ENCODE results near the gene INIP. TPM values are rescaled to one million over a fixed set of nuclear protein-coding genes. Genes with fewer than 3 reads are reported as not detected.
"Not testable (repeated sequence)": the region's sequence is repeated elsewhere in the genome, so short reads cannot be mapped to it uniquely, and the experiment has no call there.

INIP gene
- total RNA-seq, 1 donor from 2014 or later, result 23.3 TPM

DNA sequence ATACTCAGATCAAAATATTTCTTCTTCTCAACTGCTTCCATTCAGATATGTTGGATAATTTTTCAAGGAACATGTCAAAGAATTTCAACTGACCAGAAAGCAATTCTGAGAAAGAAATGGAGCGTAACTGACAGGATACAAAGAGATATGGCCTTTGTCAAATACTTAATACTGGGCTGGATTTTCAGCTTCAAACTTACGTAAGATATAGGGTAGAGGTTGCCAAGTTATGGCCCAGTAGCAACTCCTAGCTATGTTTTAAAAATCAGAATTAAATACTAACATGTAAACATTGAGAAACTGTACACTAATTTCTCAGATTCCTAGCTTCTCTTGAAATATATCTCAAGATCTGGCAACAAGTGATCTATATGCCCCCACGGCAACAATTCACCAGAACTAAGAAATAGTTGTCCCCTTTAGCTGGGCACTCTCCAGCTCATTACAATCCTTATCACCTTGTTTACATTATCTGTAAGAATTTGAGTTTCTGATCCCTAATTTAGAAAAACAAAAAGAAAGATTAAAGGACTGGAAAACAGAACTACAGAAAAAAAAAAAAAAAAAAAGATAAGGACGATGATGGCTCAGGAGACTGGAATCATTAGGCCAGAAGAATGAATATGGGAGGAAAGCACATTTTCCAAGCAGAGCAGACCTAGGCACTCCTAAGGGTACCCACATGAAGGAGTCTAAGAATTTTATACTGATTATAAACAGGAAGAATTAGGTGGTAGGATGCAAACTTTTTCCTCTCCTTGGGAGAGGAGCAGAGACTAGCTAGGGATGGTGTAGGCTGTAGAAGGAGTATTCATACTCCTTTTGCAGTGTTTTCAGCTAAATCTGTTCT lies 23.0 kb downstream of the INIP start:
- no peak for DNase-seq (ENCODE audit: low spot score in 2 of 2, unreplicated experiment in 2 of 2)
- Mint-ChIP-seq H3K36me3 (peaks cover 47% of the 10 kb centered on the region), H3K27ac (peak overlapping the region; percentile 75)

DNA sequence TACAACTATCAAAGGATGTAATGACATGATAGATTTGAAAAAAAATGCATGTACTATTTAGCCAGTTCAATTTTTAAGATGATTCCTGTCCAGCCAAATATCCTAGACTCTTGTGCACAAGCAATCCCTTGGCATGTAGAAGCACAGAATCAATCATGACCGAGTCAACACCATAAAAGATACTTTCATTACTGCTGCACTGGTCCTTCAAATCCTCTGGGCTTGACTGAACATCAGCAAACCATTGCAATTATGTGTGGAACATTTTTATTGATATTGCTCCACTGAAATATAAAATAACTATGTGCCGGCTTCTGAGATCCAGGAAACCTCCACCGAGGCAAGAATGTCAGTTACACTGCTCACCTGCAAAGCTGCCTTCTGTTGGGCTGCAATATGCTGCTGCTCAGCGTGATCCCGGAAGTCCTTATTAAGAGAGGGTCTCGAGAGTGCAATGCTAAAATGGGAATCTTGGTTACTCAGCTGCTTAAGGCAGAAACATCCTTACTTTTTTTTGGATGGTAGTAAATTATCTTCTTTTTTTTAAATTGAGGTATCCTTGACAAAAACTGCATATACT lies 28.7 kb downstream of the INIP start:
- Mint-ChIP-seq H3K36me3 (peaks cover 49% of the 10 kb centered on the region), H3K27me3 (ENCODE audit: low read depth) (no peaks in the 10 kb centered on the region), H3K4me3 (no peak overlapping the region), H3K4me1 (no peaks in the 10 kb centered on the region), H3K9me3 (no peaks in the 10 kb centered on the region), H3K27ac (no peak overlapping the region)
- TF ChIP-seq, protein P1, sequence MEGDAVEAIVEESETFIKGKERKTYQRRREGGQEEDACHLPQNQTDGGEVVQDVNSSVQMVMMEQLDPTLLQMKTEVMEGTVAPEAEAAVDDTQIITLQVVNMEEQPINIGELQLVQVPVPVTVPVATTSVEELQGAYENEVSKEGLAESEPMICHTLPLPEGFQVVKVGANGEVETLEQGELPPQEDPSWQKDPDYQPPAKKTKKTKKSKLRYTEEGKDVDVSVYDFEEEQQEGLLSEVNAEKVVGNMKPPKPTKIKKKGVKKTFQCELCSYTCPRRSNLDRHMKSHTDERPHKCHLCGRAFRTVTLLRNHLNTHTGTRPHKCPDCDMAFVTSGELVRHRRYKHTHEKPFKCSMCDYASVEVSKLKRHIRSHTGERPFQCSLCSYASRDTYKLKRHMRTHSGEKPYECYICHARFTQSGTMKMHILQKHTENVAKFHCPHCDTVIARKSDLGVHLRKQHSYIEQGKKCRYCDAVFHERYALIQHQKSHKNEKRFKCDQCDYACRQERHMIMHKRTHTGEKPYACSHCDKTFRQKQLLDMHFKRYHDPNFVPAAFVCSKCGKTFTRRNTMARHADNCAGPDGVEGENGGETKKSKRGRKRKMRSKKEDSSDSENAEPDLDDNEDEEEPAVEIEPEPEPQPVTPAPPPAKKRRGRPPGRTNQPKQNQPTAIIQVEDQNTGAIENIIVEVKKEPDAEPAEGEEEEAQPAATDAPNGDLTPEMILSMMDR (IDR thresholded peaks at IDR 0.05; ENCODE audit: unreplicated experiment), result no peak
- DNase-seq (ENCODE audit: low spot score in 2 of 2, unreplicated experiment in 2 of 2), result no peak

More for the DNA sequence above, 23.0 kb downstream of the INIP start:
- Mint-ChIP-seq H3K27me3 (ENCODE audit: low read depth) (no peaks in the 10 kb centered on the region), H3K4me1 (peaks cover 7% of the 10 kb centered on the region), H3K9me3 (no peaks in the 10 kb centered on the region), H3K4me3 (no peak overlapping the region)
- TF ChIP-seq, protein P1 (IDR thresholded peaks at IDR 0.05; ENCODE audit: unreplicated experiment), result no peak

DNA sequence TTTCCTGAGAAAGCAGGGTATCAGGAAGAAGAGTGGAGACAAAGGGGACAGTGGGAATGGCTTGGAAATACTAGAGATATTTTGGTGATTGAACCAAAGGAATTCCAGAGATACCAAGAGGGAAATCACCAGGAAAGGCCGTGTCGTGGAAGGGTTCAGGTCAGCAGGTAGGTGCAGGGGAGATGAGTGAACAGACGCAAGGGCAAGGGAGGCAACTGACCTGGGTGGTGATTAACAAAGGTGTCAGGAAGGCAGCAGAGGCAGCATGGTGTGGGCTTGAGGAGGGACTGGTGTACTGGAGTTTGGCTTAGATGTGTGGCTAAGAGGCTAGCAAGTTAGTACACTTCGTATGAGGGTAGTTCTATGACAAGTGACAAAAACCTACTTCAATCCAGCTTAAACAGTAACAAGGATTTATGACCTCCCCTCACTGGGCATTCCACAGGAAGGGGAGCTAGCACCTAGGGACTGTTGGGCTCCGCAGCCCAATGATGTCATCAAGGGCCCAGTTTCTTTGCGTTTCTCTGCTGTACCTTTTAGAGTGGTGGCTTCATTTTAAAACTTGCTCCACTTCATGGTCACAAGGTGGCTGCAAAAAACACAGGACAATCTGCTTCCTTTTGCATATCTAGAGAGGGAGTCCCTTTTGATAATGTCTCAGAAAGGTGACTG lies 37.0 kb downstream of the INIP start:
- Mint-ChIP-seq H3K4me3 (no peak overlapping the region), H3K27me3 (ENCODE audit: low read depth) (no peaks in the 10 kb centered on the region), H3K9me3 (peaks cover 10% of the 10 kb centered on the region), H3K36me3 (peaks cover 21% of the 10 kb centered on the region), H3K4me1 (no peaks in the 10 kb centered on the region), H3K27ac (no peak overlapping the region)
- TF ChIP-seq, protein P1 (IDR thresholded peaks at IDR 0.05; ENCODE audit: unreplicated experiment), result no peak
- no peak for DNase-seq (ENCODE audit: low spot score in 2 of 2, unreplicated experiment in 2 of 2)

DNA sequence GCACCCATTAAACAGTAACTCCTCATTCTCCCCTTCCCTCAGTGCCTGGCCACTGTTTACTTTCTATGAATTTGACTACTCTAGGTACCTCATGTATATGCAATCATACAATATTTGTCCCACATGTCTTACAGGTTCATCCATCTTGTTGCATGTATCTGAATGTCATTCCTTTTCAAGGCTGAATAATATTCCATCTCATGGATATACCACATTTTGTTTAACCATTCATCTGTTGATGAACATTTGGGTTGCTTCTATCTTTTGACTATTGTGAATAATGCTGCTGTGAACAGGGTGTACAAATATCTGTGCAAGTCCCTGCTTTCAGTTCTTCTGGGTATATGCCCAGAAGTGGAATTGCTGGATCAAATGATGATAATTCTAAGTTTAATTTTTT lies 40.9 kb downstream of the INIP start:
- no peak for DNase-seq (ENCODE audit: low spot score in 2 of 2, unreplicated experiment in 2 of 2)
- H3K27me3 Mint-ChIP-seq (ENCODE audit: low read depth), result no peaks in the 10 kb centered on the region
- H3K27ac Mint-ChIP-seq, result no peak overlapping the region
- H3K9me3 Mint-ChIP-seq, result peaks cover 15% of the 10 kb centered on the region
- TF ChIP-seq, protein P1 (IDR thresholded peaks at IDR 0.05; ENCODE audit: unreplicated experiment), result no peak
- no peak overlapping the region for H3K4me3 Mint-ChIP-seq
- H3K36me3 Mint-ChIP-seq, result peaks cover 7% of the 10 kb centered on the region
- no peaks in the 10 kb centered on the region for H3K4me1 Mint-ChIP-seq

DNA sequence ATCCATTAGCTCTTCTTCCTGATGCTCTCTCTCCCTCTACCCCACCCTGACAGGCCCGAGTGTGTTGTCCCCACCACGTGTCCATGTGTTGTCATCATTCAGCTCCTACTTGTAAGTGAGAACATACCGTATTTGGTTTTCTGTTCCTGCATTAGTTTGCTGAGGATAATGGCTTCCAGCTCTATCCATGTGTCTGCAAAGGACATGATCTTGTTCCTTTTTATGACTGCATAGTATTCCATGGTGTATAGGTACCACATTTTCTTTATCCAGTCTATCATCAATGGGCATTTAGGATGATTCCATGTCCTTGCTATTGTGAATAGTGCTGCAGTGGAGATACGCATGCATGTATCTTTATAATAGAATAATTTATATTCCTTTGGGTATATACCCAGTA lies 44.7 kb downstream of the INIP start:
- Mint-ChIP-seq H3K9me3 (peaks cover 15% of the 10 kb centered on the region), H3K36me3 (peaks cover 11% of the 10 kb centered on the region)
- not testable (repeated sequence) for H3K4me3 Mint-ChIP-seq; H3K27ac Mint-ChIP-seq; DNase-seq (ENCODE audit: low spot score in 2 of 2, unreplicated experiment in 2 of 2); H3K27me3 Mint-ChIP-seq (ENCODE audit: low read depth); H3K4me1 Mint-ChIP-seq

Data from mesothelial cell of epicardium (in vitro differentiated cells).